ENCODE results near the gene LRATD1.

Gene LRATD1

GRCh38 chr2:14616950-14617349 is 15.6 kb upstream of the LRATD1 start:
- no peak overlapping the region for H3K4me3 ChIP-seq (ENCODE audit: low read depth, low read length)
- no peaks in the 10 kb centered on the region for H3K9me3 ChIP-seq (ENCODE audit: control insufficient read depth, insufficient read depth, low read depth, low read length)
- CTCF ChIA-PET = no interaction called here
- POLR2A ChIA-PET = no interaction called here
- H3K36me3 ChIP-seq (ENCODE audit: control insufficient read depth in 2 of 2, insufficient read depth in 1 of 2, low read length in 2 of 2) = no peaks in the 10 kb centered on the region
- H3K4me1 ChIP-seq (ENCODE audit: control insufficient read depth, insufficient read depth, low read length) = no peaks in the 10 kb centered on the region
- no peak for TF ChIP-seq ZNF658 (tag by site-specific recombination; IDR thresholded peaks at IDR 0.05)
- no peak for TF ChIP-seq ZNF350 (tag by site-specific recombination; IDR thresholded peaks at IDR 0.05)
- TF ChIP-seq, protein P1, sequence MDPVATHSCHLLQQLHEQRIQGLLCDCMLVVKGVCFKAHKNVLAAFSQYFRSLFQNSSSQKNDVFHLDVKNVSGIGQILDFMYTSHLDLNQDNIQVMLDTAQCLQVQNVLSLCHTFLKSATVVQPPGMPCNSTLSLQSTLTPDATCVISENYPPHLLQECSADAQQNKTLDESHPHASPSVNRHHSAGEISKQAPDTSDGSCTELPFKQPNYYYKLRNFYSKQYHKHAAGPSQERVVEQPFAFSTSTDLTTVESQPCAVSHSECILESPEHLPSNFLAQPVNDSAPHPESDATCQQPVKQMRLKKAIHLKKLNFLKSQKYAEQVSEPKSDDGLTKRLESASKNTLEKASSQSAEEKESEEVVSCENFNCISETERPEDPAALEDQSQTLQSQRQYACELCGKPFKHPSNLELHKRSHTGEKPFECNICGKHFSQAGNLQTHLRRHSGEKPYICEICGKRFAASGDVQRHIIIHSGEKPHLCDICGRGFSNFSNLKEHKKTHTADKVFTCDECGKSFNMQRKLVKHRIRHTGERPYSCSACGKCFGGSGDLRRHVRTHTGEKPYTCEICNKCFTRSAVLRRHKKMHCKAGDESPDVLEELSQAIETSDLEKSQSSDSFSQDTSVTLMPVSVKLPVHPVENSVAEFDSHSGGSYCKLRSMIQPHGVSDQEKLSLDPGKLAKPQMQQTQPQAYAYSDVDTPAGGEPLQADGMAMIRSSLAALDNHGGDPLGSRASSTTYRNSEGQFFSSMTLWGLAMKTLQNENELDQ (tag by site-specific recombination; IDR thresholded peaks at IDR 0.05; ENCODE audit: low read depth) = no peak
- TF ChIP-seq ZNF16 (tag by site-specific recombination; IDR thresholded peaks at IDR 0.05; ENCODE audit: low read depth) = no peak
- no peak for TF ChIP-seq ZNF639 (tag by site-specific recombination; IDR thresholded peaks at IDR 0.05)
- TF ChIP-seq ZNF610 (tag by site-specific recombination; IDR thresholded peaks at IDR 0.05; ENCODE audit: borderline replicate concordance) = no peak
- TF ChIP-seq ZBTB26 (tag by site-specific recombination; optimal IDR thresholded peaks at IDR 0.05) = no peak
- TF ChIP-seq ZNF2 (tag by site-specific recombination; IDR thresholded peaks at IDR 0.05) = no peak
- H3K27ac ChIP-seq (ENCODE audit: extremely low read depth, low read depth, low read length) = no peak overlapping the region

DNA sequence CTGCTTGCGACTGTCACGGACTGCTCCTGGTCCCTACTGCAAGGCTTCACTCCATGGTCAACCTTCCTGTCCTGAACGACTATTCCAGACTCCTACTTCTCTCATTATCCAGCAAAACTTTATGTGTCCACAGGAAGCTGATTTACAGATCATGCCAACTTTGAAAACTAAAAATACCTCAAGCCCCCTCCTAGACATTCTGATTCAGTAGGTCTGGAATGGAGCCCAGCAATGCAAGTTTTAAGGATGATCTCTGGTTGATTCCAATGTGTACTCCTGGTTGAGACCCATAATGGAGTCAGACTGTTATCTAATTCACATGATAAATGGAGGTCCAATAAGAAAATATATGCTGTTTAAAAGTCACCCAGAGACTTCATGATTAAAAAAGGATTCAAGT is 13.1 kb upstream of the LRATD1 start:
- TF ChIP-seq PBX3 (CRISPR knock-in tag; IDR thresholded peaks at IDR 0.05) (no peak), ZNF155 (tag by site-specific recombination; IDR thresholded peaks at IDR 0.05) (no peak), HOXD13 (CRISPR knock-in tag; IDR thresholded peaks at IDR 0.05; ENCODE audit: borderline replicate concordance) (no peak), ZNF830 (tag by site-specific recombination; IDR thresholded peaks at IDR 0.05; ENCODE audit: low read depth) (no peak), KLF7 (tag by site-specific recombination; IDR thresholded peaks at IDR 0.05; ENCODE audit: borderline replicate concordance) (no peak), ZNF776 (tag by site-specific recombination; IDR thresholded peaks at IDR 0.05; ENCODE audit: borderline replicate concordance) (no peak), ZNF600 (tag by site-specific recombination; IDR thresholded peaks at IDR 0.05) (no peak), ZNF843 (tag by site-specific recombination; IDR thresholded peaks at IDR 0.05) (no peak), ZNF398 (tag by site-specific recombination; IDR thresholded peaks at IDR 0.05) (no peak), ZNF423 (tag by site-specific recombination; IDR thresholded peaks at IDR 0.05) (no peak), ZNF146 (tag by site-specific recombination; IDR thresholded peaks at IDR 0.05) (no peak), ZNF132 (tag by site-specific recombination; IDR thresholded peaks at IDR 0.05; ENCODE audit: borderline replicate concordance) (no peak), ZFP41 (tag by site-specific recombination; IDR thresholded peaks at IDR 0.05; ENCODE audit: borderline replicate concordance) (no peak)
- TF ChIP-seq, protein P2, sequence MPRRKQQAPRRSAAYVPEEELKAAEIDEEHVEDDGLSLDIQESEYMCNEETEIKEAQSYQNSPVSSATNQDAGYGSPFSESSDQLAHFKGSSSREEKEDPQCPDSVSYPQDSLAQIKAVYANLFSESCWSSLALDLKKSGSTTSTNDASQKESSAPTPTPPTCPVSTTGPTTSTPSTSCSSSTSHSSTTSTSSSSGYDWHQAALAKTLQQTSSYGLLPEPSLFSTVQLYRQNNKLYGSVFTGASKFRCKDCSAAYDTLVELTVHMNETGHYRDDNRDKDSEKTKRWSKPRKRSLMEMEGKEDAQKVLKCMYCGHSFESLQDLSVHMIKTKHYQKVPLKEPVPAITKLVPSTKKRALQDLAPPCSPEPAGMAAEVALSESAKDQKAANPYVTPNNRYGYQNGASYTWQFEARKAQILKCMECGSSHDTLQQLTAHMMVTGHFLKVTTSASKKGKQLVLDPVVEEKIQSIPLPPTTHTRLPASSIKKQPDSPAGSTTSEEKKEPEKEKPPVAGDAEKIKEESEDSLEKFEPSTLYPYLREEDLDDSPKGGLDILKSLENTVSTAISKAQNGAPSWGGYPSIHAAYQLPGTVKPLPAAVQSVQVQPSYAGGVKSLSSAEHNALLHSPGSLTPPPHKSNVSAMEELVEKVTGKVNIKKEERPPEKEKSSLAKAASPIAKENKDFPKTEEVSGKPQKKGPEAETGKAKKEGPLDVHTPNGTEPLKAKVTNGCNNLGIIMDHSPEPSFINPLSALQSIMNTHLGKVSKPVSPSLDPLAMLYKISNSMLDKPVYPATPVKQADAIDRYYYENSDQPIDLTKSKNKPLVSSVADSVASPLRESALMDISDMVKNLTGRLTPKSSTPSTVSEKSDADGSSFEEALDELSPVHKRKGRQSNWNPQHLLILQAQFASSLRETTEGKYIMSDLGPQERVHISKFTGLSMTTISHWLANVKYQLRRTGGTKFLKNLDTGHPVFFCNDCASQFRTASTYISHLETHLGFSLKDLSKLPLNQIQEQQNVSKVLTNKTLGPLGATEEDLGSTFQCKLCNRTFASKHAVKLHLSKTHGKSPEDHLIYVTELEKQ (tag by site-specific recombination; IDR thresholded peaks at IDR 0.05; ENCODE audit: borderline replicate concordance) = no peak
- no peak overlapping the region for H3K4me3 ChIP-seq (ENCODE audit: low read depth, low read length)
- no peaks in the 10 kb centered on the region for H3K36me3 ChIP-seq (ENCODE audit: control insufficient read depth in 2 of 2, insufficient read depth in 1 of 2, low read length in 2 of 2)
- POLR2A ChIA-PET = no interaction called here
- no peaks in the 10 kb centered on the region for H3K4me1 ChIP-seq (ENCODE audit: control insufficient read depth, insufficient read depth, low read length)
- no peak overlapping the region for H3K27ac ChIP-seq (ENCODE audit: extremely low read depth, low read depth, low read length)
- no peaks in the 10 kb centered on the region for H3K9me3 ChIP-seq (ENCODE audit: control insufficient read depth, insufficient read depth, low read depth, low read length)
- CTCF ChIA-PET = interaction anchor here (0.6 kb wide), 1 partner anchor 40 kb away, joined by 3 read pairs; no protein-coding TSS in a partner anchor

All from HEK293 (cell line).